GM18502 (cell line): Measurements from ENCODE around the gene KAZN.

Experiments used
- ATAC-seq: cut with Tn5 transposase; IDR thresholded peaks from one replicate; pipeline ENCODE4 v1.9.1; 2021; ENCODE audit warnings: mild to moderate bottlenecking; ENCODE audit not compliant: unreplicated experiment, poor library complexity

Gene KAZN

GRCh38 chr1:14666373-14666772, 67.9 kb downstream of the KAZN start:
- ATAC-seq = no peak

- no peak for ATAC-seq
Observed at GRCh38 chr1:14666962-14667650, 68.6 kb downstream of the KAZN start.

- ATAC-seq = no peak
Observed at GRCh38 chr1:14667651-14667984, 69.1 kb downstream of the KAZN start.

- ATAC-seq = no peak
Observed at GRCh38 chr1:14668538-14668937, 70.1 kb downstream of the KAZN start.

DNA sequence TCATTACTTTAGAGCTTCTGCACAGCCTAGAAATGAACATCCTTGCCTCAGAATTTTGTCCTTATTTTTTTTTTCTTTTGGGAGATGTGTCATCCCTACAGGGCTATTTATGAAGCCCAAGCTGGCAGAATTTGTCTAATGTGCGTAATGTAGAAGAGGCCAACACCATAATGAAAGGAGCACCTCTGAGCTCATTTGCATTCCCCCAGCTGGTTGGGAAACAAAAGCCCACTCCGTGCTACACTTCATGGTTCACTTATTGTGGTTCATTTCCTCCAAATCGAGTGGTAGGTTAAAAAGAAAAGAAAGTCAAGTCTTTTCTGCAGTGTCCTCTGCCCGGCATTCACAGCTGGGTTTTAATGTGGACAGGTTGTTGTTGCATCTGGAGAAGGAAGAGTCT, 73.5 kb downstream of the KAZN start:
- ATAC-seq = no peak

DNA sequence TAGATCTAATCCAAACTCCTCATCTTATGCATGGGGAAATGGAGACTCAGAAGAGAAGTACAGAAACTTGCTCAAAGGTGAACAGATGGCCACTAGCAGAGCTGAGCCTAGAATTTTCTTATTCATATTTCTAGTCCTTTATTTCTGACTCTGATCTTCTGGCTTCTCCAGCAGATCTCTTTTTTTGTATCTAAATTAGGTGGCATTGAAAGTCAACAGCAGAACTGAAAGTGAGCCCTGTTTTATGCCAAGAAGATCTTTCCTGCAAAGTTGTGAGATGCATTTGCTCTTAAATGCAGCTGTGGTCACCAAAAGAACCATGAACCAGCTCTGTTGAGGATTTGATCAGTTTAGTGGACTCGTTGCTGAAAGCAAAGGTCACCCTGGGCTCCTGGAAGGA, 75.5 kb downstream of the KAZN start:
- ATAC-seq = no peak

GRCh38 chr1:14676400-14676799, 77.9 kb downstream of the KAZN start:
- ATAC-seq = no peak

DNA sequence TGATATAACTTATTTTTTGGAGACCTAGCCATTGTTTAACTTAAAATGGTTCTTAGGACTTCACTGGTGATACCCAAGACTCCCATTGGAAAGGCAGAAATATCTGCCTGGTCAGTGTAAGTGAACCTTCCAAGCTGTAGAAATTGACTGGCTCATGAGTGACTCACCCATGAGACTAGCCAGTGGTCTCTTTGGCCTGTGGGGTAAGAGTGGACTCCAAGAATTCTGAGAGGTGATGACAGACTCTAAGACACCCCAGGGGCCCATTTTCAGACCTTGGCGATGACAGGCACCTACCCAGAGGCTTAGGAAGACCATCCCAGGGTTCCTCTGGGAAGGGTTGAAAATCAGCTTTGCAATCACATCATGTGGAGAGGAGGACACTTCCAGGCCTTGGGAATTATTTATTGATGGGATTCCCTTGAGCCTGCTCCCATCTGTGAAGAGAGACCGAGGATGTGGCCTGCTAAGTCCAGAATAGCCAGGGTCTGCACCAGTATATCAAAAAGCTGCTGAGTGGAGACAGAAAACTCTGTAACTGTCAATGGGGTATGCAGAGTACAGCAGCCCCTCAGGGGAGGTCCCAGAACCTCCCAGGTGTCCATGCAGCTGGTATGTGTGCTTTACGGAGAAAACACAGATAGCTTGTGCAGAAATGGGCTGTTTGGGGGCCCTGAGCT, 78.9 kb downstream of the KAZN start:
- no peak for ATAC-seq

DNA sequence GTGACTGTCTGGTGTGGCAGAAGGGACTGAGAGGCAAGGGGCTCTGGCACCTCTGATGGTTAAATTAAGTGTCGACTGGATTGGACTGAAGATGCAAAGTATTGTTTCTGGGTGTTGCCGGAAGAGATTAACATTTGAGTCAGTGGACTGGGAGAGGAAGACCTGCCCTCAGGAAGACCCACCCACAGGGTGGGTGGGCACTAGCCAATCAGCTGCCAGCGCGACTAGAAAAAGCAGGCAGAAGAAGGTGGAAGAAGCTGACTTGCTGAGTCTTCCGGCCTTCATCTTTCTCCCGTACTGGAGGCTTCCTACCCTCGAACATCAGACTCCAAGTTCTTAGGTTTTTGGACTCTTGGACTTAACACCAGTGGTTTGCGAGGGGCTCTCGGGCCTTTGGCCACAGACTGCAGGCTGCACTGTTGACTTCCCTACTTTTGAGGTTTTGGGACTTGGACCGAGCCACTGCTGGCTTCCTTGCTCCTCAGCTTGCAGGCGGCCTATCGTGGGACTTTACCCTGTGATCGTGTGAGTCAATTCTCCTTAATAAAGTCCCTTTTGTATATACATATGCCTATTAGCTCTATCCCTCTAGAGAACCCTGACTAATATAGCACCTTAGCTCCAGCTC, 79.6 kb downstream of the KAZN start:
- no peak for ATAC-seq

- no peak for ATAC-seq
Observed at GRCh38 chr1:14679027-14679688, 80.7 kb downstream of the KAZN start.

DNA sequence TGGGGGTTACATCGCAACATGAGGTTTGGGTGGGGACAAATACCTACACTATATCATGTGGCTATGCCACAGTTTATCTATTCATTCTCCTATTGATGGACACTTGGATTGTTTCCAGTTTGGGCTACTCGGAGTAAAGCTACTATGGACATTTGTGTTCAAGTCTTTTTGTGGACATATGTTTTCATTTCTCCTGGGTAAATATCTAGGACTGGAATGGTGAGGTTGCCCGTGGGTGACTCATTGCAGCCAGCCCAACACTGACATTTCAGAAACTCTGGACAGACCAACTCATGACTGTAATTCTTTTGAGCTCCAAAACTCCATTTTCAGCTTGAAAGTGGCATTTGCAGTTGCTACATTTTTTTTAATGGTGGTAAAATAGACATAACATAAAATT, 82.7 kb downstream of the KAZN start:
- ATAC-seq = no peak

DNA sequence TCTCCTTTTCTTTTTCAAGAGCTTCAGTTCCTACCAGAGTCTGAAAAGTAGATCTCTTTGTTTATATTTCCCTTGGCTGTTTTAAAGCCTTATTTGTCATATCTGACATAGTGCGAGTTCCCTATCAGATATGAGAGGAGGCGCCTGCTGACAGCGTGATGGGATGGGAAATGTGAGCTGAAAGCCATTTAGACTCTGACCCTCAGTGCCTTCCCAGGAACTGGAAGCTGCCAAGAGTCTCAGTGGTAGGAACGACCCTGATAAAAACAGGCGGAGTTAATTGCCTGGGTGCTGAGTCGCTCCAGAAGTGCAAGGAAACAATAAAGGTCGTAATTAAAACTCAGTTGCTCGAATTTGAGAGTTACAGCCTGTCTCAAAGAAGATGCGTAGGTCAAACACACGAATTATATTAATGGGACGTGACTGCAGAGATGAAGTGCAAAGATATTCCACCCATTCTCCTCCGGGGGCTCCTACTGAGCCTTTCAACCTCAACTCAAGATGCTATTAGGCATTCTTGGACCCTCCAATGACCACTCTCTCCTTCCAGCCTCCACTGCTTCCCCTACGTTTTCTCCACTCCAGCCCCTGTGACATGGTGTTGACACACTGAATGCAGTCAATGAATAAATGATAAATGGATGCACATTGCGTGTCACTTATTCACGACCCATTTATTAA, 84.6 kb downstream of the KAZN start:
- no peak for ATAC-seq

DNA sequence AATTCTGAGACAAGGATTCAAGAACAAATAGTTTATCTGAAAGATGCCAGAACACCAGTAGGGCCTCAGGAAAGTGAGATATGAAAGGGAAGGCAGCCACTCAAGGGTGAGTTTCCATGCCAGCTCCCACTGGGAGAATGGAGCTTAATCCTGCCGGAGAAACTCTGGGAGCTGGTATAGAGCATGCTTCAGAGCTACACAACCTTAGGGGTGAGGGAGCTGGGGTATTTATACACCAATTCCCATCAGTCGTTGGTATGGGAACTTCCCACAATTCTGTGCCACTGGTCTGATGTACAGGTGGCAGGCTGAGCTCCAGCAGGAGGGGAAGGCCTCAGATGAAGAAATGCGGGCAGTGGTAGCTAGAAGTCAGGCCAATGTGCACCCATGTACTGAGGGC, 86.6 kb downstream of the KAZN start:
- no peak for ATAC-seq

DNA sequence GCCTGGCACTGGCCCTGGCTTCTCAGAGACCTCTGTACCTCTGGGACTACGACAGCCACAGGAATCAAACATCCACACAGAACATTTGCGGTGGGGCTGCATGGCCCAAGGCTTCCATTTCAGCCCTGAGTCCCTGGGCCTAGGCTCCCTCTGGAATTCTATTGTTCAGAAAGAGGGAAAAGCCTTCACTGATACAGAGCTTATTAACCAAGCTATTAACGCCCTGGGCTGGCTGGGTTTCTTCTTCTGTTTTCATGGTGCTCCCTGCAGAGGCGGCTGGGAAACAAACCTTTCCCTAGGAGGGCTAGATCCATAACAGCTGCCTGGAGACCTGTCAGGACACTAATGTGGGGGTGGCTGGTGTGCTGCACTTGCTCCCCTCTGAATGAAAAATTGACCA, 88.2 kb downstream of the KAZN start:
- no peak for ATAC-seq

GRCh38 chr1:14687147-14687546, 88.7 kb downstream of the KAZN start:
- no peak for ATAC-seq

DNA sequence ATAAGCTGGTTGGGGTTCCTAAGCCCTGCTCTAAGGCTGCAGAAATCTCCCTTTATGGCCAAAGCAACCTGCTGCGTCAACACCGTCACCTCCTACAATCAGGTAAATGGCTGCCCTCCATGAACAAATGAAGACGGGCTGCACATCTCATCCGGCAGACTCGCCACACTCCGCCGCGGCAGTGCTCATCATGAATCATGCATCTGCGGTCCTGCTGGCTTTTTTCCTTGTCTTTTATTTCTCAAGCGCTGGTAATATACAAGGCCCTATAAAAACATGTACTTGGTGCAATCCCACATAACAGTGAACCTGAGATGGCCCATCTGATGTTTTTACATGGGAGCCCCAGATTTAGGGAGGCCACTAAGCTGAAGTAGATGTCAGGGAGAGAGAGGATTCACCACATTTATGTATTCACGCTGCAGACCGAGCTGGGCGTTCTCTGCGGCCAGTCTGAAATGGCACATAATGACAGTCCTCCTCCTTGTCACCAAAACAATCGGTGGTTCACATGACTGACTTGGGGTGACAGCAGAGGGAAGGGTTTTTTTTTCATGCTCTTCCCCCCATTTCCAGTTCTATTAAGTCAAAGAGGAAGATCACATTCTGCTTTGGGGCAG, 91.6 kb downstream of the KAZN start:
- ATAC-seq = no peak

- ATAC-seq = no peak
Observed at GRCh38 chr1:14693949-14694348, 95.5 kb downstream of the KAZN start.

DNA sequence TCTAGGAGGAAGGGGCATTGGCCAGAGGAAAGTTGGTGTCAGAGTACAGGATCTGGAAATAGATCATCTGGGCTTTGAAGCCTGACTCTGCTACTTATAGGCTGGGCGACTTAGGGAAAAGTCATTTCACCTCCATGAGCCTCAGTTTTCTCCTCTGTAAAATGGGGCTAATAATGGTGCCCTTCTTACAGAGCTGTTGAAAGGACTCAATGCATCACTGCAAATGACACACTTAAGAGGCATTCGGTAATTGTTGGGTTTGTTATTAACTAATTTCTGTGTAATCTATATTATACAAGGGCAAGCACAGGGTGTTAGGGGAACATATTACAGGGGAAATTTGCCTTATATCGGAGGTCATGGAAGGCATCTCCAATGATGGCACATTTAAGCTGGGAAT, 96.1 kb downstream of the KAZN start:
- ATAC-seq = no peak

DNA sequence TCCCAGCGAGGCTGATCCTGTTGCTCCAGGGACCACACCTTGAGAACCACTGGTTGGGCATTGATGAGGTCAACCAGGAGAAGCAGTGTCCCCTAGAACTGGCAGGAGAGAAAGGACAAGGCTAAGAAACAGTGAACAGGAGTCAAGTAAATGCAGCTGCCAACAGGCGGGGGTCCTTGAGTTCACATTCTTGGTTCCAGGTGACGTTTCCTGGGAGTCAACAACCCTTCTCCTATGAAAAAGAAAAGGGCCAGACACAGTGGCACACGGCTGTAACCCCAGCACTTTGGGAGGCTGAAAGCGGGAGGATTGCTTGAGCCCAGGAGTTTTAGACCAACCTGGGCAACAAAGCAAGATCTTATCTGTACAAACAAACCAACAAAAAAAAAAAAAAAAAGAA, 98.3 kb downstream of the KAZN start:
- no peak for ATAC-seq

DNA sequence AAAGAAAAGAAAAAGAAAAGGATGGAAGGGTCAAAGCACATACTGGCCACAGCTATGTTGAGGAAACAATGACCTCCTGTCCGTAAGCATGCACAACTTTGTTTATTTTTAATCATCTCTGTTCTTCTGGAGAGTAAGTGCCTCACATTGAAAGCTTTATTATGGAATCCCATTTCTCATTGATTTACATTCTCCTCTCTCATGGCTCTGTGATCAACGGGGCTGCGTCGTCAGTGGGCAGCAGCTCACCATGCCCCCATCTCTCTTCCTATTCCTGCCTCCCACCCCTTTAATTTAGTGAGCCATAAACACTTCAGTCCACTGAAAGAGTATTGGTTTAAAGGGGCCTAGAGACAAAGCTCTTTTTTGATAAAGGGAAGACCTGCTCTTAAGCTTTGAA, 98.9 kb downstream of the KAZN start:
- ATAC-seq = no peak
